RWPE1 (cell line): Measurements from ENCODE around the gene DET1.

ENCODE experiments used
- CTCF ChIA-PET: fragments of 350-600 bp; sonication (Branson Sonifier 250); formaldehyde crosslinking; extraction: SDS; loops from one replicate; lab custom pipeline; 2021; lab: Yijun Ruan, JAX
- POLR2A ChIA-PET: fragments of 400-600 bp; formaldehyde crosslinking; extraction: SDS; loops from one replicate; lab custom pipeline; 2020; ENCODE audit warnings: antibody characterized with exemption; ENCODE audit not compliant: low non-redundant PET; lab: Yijun Ruan, JAX
- DNase-seq: peaks from one replicate; pipeline ENCODE4 v3.0.0; 2012; ENCODE audit warnings: low spot score
- H3K27ac ChIP-seq: fragments of 450-650 bp; 2 replicates; pipeline ENCODE4 v1.5.1; 2017
- TF ChIP-seq, protein P1 (sequence below): fragments of 450-650 bp; conservative IDR thresholded peaks from 2 replicates; pipeline ENCODE4 v1.5.1; 2017; ENCODE audit warnings: low read depth, mild to moderate bottlenecking

DET1 gene

DNA sequence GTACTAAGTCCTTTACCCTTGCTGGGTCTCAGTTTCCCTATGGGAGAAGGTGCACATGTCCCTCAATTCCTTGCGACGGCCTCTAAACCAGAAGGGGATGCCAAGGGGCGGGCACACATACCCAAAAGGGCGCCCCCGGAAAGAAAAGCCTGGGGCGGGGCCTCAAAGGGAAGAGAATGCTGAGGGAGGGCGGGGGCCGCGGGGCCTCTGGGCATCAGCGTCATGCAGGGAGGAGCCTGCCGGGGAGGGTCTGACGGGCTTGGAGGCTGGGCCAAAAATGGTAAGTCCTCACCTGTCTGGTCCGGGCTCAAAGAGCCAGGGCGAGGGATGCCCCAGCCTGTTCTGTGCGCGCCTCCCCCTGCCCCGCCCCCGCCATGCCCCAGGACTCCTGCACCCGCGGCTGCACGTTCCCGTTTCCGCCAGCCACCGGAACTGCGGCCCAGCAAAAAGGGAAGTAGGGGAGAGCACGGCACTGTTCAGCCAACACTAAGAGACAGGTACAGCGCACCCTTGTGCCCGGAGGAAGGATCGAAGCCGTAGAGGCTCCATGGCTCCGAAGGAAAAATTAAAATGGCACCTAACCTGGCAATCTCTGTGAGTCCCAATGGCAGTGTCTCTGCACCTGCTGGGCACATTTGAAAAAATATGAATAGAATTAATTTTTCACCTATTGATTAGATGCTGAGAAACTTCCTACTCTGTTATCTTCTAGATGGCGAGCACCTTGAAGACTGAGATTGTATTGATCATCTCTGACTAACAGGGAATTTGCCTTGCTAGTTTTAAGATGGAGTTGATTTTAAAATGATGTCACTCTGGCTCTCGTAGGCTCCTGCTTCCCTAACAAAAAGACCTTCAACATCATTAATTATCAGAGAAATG lies at the start of gene DET1:
TSS of gene DET1 (minus strand) at position 434 of the 882 bp plus-strand sequence. CDS start 14,976 bp downstream, outside the sequence.
- ChIA-PET POLR2A (no interaction called here), CTCF (no interaction called here)
- peak within 1 kb of the TSS; percentile 88 for H3K27ac ChIP-seq
- peak; percentile 94 for DNase-seq
- TF ChIP-seq, protein P1, sequence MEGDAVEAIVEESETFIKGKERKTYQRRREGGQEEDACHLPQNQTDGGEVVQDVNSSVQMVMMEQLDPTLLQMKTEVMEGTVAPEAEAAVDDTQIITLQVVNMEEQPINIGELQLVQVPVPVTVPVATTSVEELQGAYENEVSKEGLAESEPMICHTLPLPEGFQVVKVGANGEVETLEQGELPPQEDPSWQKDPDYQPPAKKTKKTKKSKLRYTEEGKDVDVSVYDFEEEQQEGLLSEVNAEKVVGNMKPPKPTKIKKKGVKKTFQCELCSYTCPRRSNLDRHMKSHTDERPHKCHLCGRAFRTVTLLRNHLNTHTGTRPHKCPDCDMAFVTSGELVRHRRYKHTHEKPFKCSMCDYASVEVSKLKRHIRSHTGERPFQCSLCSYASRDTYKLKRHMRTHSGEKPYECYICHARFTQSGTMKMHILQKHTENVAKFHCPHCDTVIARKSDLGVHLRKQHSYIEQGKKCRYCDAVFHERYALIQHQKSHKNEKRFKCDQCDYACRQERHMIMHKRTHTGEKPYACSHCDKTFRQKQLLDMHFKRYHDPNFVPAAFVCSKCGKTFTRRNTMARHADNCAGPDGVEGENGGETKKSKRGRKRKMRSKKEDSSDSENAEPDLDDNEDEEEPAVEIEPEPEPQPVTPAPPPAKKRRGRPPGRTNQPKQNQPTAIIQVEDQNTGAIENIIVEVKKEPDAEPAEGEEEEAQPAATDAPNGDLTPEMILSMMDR, result peak; percentile 96

DNA sequence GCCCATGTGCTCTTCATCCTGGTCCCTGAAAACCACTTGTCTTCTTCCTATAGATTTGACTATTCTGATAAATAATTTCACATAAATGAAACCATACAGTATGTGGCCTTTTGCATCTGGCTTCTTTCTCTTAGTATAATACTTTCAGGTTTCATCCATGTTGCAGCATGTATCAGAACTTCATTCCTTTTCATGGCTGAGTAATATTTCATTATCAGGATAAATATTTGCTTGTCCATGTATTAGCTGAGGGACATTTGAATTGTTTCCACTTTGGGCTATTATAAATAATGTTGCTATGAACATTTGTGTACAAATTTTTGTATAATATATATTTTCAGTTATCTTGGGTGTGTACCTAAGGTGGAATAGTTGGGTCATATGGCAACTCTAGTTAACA lies 44.9 kb upstream of the DET1 start:
- TF ChIP-seq, protein P1, result no peak
- no peak for DNase-seq
- POLR2A ChIA-PET, result no interaction called here
- CTCF ChIA-PET, result no interaction called here
- no peak overlapping the region for H3K27ac ChIP-seq

DNA sequence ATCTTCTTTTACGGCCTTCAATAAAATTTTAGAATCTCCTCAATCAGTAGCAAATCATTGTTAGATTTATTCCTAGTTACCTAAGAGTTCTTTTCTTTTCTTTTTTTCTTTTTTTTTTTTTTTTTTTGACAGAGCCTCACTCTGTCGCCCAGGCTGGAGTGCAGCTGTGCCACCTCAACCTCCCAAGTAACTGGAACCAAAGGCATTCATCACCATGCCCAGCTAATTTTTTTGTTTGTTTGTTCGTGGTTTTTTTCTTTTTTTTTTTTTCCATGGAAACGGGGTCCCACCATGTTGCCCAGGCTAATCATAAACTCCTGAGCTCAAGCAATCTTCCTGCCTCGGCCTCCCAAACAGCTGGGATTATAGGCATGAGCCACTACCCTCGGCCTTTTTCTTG lies 44.3 kb upstream of the DET1 start:
- DNase-seq, result no peak
- POLR2A ChIA-PET, result no interaction called here
- no peak overlapping the region for H3K27ac ChIP-seq
- CTCF ChIA-PET, result no interaction called here
- TF ChIP-seq, protein P1, result no peak

DNA sequence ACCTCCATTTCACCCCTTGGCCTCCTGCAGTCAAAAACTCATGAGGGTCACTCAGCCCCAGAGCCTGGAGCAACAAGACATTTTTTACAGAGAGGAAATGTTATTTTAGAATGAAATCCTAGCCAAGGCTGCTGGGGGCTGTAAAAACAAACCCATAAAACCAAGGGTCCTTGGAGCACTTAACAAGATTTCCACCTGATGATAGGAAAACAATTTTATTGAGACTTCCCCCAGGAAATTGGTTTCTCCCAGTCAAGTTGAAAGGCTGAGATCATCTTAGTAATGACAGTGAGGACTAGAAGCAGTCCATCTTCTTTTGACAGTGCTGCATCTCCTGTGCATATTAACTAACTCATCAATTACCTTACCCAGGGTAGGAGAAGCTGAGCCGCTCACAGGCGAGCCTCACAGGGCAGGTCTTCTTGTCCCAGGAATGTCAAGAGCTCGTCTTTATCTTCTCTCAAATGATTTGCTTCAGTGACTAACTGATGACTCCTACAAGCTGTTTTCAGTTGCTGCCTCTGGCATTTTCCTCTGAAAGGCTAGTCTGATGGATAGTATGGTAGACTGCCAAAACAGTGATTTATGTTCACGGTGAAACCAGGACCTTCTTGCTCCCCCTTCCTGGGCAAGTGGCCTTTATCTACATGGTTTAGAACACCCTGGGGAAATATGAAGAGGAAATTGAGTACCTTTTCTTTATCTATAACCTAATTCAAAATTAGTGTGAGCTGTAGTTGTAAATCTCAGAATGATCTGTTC lies 40.1 kb upstream of the DET1 start:
- peak; percentile 81 for DNase-seq
- CTCF ChIA-PET, result no interaction called here
- TF ChIP-seq, protein P1, result no peak
- POLR2A ChIA-PET, result no interaction called here
- no peak overlapping the region for H3K27ac ChIP-seq

- TF ChIP-seq, protein P1, result no peak
- ChIA-PET CTCF (no interaction called here), POLR2A (no interaction called here)
- H3K27ac ChIP-seq, result no peak overlapping the region
- DNase-seq, result no peak
Observed at GRCh38 chr15:88580532-88580931, 34.1 kb upstream of the DET1 start.

- DNase-seq, result no peak
- ChIA-PET POLR2A (no interaction called here), CTCF (no interaction called here)
- TF ChIP-seq, protein P1, result no peak
- H3K27ac ChIP-seq, result no peak overlapping the region
Observed at GRCh38 chr15:88579322-88579721, 32.8 kb upstream of the DET1 start.
